ENCODE measurements around the gene AFDN. TPM values are rescaled to one million over a fixed set of nuclear protein-coding genes. Genes with fewer than 3 reads are reported as not detected.

Gene AFDN
- total RNA-seq, 4 donors from 2014 or later: 66.9 to 88.0 (median 75.3) TPM

- H3K4me3 ChIP-seq: no peak overlapping the region
- H3K27ac ChIP-seq (replicated peaks in 1 of 4): no peak overlapping the region
- no peak for TF ChIP-seq POLR2AphosphoS5 (IDR thresholded peaks at IDR 0.05)
- no peak for TF ChIP-seq CTCF (IDR thresholded peaks at IDR 0.05)
- TF ChIP-seq EP300 (IDR thresholded peaks at IDR 0.05): no peak
- no peak for TF ChIP-seq POLR2A (IDR thresholded peaks at IDR 0.05; ENCODE audit: low read depth)
- 100% methylated on average over 6 of the region's 6 CpGs for WGBS
- intact Hi-C loops (cut with DNase I): no loop called here
- no peaks in the 10 kb centered on the region for H3K36me3 ChIP-seq
- H3K4me1 ChIP-seq: peaks cover 23 to 37% (median 30%) of the 10 kb centered on the region in 4 donors
- no peaks in the 10 kb centered on the region for H3K27me3 ChIP-seq
- no peak for DNase-seq (ENCODE audit: extremely low spot score)
- H3K9me3 ChIP-seq: no peaks in the 10 kb centered on the region
Measured at GRCh38 chr6:167839755-167840154, 13.0 kb downstream of the AFDN start.

DNA sequence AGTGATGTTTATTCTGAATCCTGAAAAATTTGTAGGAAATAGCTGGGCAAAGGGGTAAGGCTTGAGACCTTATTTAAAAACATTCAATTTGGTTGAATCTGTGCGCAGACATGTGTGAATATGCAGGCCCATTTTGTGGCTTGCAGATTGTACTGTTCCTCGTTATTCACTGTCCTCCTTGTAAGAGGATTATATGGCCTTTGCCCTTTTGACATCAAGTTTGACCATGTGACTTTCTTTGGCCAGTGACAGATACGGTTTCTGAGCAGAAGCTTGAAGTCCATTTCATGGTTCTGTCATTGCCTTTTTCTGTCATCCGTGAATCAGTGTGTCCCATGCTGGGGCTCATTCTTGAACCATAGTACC lies 13.4 kb downstream of the AFDN start:
- H3K36me3 ChIP-seq: no peaks in the 10 kb centered on the region
- TF ChIP-seq EP300 (IDR thresholded peaks at IDR 0.05): no peak
- H3K4me1 ChIP-seq: peaks cover 23 to 37% (median 30%) of the 10 kb centered on the region in 4 donors
- no peak overlapping the region for H3K27ac ChIP-seq (replicated peaks in 1 of 4)
- no peaks in the 10 kb centered on the region for H3K9me3 ChIP-seq
- no peak overlapping the region for H3K4me3 ChIP-seq
- no peaks in the 10 kb centered on the region for H3K27me3 ChIP-seq
- intact Hi-C loops (cut with DNase I): no loop called here
- no peak for DNase-seq (ENCODE audit: extremely low spot score)
- WGBS: 91% methylated on average over 4 of the region's 4 CpGs

DNA sequence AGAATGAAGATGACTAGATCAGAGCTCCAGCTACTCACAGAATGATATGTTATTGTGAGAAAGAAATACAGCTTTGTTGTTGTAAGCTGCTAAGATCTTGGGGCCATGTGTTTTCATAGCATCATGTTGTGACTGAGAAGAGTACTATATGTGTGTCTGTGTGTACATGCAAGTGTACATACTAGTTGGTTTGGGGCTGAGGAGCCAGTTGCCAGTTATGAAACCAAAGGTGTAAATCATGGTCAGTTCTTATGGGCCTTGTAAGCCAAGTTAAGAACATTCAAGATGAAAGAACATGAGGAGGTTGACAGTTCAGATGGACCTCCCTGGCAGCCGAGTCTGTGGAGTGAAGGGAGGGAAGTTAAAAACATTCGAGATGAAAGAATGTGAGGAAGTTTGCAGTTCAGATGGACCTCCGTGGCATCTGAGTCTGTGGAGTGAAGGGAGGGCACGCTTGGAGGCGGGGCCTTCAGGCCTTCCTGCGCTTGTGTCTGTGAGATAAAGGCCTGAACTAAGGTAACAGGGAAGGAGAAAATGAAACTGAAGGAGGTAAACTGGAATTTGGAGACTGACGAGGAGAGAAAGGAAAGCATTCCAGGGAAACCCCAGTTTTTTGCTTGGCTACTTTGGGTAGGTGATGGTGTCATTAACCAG lies 13.9 kb downstream of the AFDN start:
- Histone ChIP-seq H3K4me3 (no peak overlapping the region), H3K4me1 (peaks cover 23 to 37% (median 30%) of the 10 kb centered on the region in 4 donors), H3K9me3 (no peaks in the 10 kb centered on the region), H3K36me3 (no peaks in the 10 kb centered on the region), H3K27ac (replicated peaks in 1 of 4) (no peak overlapping the region), H3K27me3 (no peaks in the 10 kb centered on the region)
- 77% methylated on average over 7 of the region's 7 CpGs for WGBS
- TF ChIP-seq POLR2A (IDR thresholded peaks at IDR 0.05; ENCODE audit: low read depth) (no peak), CTCF (IDR thresholded peaks at IDR 0.05) (no peak), POLR2AphosphoS5 (IDR thresholded peaks at IDR 0.05) (no peak)
- DNase-seq (ENCODE audit: extremely low spot score): no peak
- intact Hi-C loops (cut with DNase I): no loop called here

DNA sequence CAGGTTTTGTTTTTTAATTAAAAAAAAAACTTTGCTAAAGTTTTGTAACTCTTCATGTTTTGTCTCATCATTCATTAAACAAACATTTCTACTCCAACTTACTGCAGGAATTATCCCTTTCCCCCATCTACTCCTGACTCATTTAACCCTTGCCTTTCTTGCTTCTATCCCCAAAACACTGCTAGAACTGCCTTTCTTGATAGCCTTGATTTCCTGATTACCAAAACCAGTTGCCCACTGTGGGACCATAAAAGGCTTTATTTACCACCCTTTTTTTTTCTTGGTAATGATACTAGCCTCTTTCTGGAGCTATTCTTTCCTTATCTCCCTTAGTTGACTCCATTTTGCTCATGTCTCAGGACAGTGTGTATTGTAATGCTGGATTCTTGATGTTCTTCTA lies 15.3 kb downstream of the AFDN start:
- intact Hi-C loops (cut with DNase I): no loop called here
- no peak for DNase-seq (ENCODE audit: extremely low spot score)
- H3K36me3 ChIP-seq: no peaks in the 10 kb centered on the region
- TF ChIP-seq EP300 (IDR thresholded peaks at IDR 0.05) (no peak), POLR2A (IDR thresholded peaks at IDR 0.05; ENCODE audit: low read depth) (no peak), POLR2AphosphoS5 (IDR thresholded peaks at IDR 0.05) (no peak), CTCF (IDR thresholded peaks at IDR 0.05) (no peak)
- H3K9me3 ChIP-seq: no peaks in the 10 kb centered on the region
- H3K27me3 ChIP-seq: no peaks in the 10 kb centered on the region
- H3K4me1 ChIP-seq: peaks cover 17 to 35% (median 23%) of the 10 kb centered on the region in 4 donors
- no peak overlapping the region for H3K4me3 ChIP-seq
- no peak overlapping the region for H3K27ac ChIP-seq (replicated peaks in 1 of 4)

GRCh38 chr6:167842457-167842856 lies 15.7 kb downstream of the AFDN start:
- H3K4me1 ChIP-seq: peaks cover 22 to 40% (median 27%) of the 10 kb centered on the region in 4 donors
- DNase-seq (ENCODE audit: extremely low spot score): no peak
- H3K27me3 ChIP-seq: no peaks in the 10 kb centered on the region
- H3K4me3 ChIP-seq: no peak overlapping the region
- WGBS: 67% methylated on average over 1 of the region's 1 CpG
- H3K36me3 ChIP-seq: no peaks in the 10 kb centered on the region
- intact Hi-C loops (cut with DNase I): no loop called here
- no peak overlapping the region for H3K27ac ChIP-seq (replicated peaks in 1 of 4)
- no peaks in the 10 kb centered on the region for H3K9me3 ChIP-seq
- TF ChIP-seq EP300 (IDR thresholded peaks at IDR 0.05) (no peak), POLR2A (IDR thresholded peaks at IDR 0.05; ENCODE audit: low read depth) (no peak), CTCF (IDR thresholded peaks at IDR 0.05) (no peak), POLR2AphosphoS5 (IDR thresholded peaks at IDR 0.05) (no peak)
